ENCODE measurements around the gene KCP. TPM values are rescaled to one million over a fixed set of nuclear protein-coding genes. Genes with fewer than 3 reads are reported as not detected.

KCP gene
- total RNA-seq, 1 experiment from 2014 or later = 0.06 TPM

DNA sequence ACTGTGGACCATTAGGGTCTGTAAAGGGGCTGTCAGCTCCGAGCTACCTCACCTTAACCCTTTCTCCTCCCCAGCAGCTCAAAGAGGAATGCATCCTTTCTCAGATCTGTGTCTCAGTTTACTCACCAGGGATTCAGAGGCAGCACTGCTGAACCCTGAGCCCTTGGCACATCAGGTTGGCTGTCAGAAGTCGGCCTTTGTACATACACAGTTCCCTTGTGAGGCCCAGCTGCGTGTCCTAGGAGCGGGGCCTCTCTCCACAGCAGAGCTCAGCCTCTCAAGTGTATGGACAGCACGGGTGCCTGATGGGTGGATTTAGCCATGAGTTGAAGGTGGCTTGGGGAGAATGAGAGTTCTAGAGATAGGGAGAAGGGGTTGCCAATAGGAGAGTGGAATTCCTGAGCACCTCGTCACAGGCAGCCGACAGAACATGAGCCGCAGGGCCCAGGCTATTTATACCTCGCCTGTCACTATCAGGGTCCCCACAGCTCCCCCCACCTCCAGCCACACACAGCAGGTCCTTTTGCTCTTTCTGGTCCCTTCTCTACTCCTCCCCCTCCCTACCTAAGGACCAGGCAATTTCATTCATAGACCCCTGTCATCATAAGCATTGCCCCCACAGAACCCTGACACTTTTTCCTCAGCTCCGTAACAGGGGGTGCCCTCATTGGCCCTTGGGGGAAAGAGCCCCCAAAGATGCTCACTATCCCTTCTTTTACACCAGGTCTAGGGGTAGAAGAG is 82.4 kb downstream of the KCP start:
- DNase-seq (ENCODE audit: low read depth) = peak; percentile 91

DNA sequence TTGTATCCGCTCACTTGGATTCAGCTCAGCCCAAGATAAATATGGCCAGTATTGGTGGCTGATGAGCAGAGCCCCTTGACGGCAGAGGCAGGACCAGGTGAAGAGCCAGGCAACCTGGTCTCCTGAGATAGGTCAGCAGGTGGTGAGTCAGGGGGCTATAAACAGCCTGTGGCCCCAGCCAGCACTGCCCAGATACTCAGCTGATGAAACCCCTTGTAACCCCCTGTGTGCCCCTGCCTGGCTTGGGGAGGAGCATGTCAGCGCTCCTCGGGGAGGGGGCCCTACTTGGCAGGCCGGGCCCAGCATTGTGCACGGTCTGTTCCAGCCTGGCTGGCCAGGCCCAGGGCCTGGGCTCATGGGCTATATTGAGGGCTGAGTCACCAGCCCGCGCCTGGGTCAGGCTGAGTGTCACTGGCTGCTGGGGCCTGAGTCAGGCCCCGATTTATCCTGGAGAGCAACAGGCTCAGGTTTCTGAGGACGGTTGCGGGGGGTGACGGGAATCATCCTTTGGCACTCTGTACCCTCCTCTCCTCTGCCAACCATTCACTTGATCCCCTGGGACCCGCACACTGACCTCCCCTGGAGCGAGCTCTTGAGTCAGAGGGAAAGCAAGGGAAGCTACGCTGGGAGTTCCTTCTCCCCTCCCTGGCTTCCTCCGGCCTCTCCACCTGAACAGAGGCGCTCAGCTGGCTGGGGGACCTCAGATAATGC is 83.1 kb downstream of the KCP start:
- DNase-seq (ENCODE audit: low read depth) = peak; percentile 98

DNA sequence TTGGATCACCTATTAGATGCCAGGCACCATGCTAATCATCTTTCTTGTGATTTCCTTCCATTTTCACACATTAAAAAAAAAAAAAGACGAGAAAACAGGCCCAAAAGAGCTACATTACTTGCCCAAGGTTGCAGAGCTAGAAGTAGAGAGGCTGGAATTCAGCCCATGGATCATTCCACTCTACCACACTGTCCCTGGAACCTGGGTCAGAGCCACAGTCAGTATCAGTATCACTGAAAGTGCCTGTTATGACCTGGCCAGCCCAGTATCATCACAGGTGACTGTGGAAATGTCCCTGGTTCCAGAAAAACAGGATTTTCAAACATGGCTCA is 83.6 kb downstream of the KCP start:
- no peak for DNase-seq (ENCODE audit: low read depth)

Other genes starting within 250 kb of the KCP start
- 0.74 and 0.80 TPM in 2 replicates for gene GARIN1A, start 238.4 kb downstream of the KCP start, total RNA-seq (2014; rRNA removed; shearing (Covaris generic))
- gene CALU, start 171.3 kb downstream of the KCP start, total RNA-seq (2014; rRNA removed; shearing (Covaris generic)) = 594 and 622 TPM in 2 replicates
- not detected in 2 replicates for gene OPN1SW, start 134.9 kb downstream of the KCP start, total RNA-seq (2014; rRNA removed; shearing (Covaris generic))
- 7.7 and 8.9 TPM in 2 replicates for gene CCDC136, start 118.7 kb downstream of the KCP start, total RNA-seq (2014; rRNA removed; shearing (Covaris generic))
- gene FLNC, start 80.3 kb downstream of the KCP start, total RNA-seq (2014; rRNA removed; shearing (Covaris generic)) = 67.5 and 81.1 TPM in 2 replicates
- 103 and 130 TPM in 2 replicates for gene ATP6V1F, start 47.9 kb downstream of the KCP start, total RNA-seq (2014; rRNA removed; shearing (Covaris generic))
- gene IRF5, start 27.2 kb upstream of the KCP start, total RNA-seq (2014; rRNA removed; shearing (Covaris generic)) = 0.60 and 2.2 TPM in 2 replicates
- 135 and 137 TPM in 2 replicates for gene TNPO3, start 144.4 kb upstream of the KCP start, total RNA-seq (2014; rRNA removed; shearing (Covaris generic))
- gene TSPAN33, start 234.0 kb upstream of the KCP start, total RNA-seq (2014; rRNA removed; shearing (Covaris generic)) = 15.1 and 17.7 TPM in 2 replicates